K562 (cell line): ENCODE data around the gene ABCC1.

ENCODE experiments used
- CREB1 ChIP-seq, 2 experiments: sonication (generic) in 1 of 2; formaldehyde crosslinking in 1 of 2; IDR thresholded peaks; 2 replicates each; pipeline versions ENCODE4 v1.6.1 to v1.8.0; 2012 to 2022; ENCODE audit warnings: inconsistent platforms in 1 of 2, mild to moderate bottlenecking in 1 of 2, missing genetic modification reagents in 1 of 2, moderate library complexity in 1 of 2
- CTCF ChIP-seq, 3 experiments: IDR thresholded peaks in 2 of 3; conservative IDR thresholded peaks in 1 of 3; 2 replicates each; pipeline ENCODE4 v1.5.1; 2011 to 2012; ENCODE audit warnings: low read length in 3 of 3, mild to moderate bottlenecking in 3 of 3, control low read depth in 2 of 3, improper control_type of control experiment in 1 of 3, inconsistent platforms in 1 of 3, low read depth in 1 of 3, mixed read lengths in 1 of 3, moderate library complexity in 1 of 3; ENCODE audit not compliant: insufficient read depth in 2 of 3
- E2F6 ChIP-seq, 2 experiments: IDR thresholded peaks; 2 replicates each; pipeline ENCODE4 v1.6.1; 2011; ENCODE audit warnings: borderline replicate concordance in 1 of 2, control low read depth in 1 of 2, low read depth in 1 of 2, low read length in 1 of 2, mild to moderate bottlenecking in 1 of 2, mixed read lengths in 1 of 2, moderate library complexity in 1 of 2; ENCODE audit not compliant: insufficient read depth in 1 of 2, insufficient read length in 1 of 2, poor library complexity in 1 of 2, severe bottlenecking in 1 of 2; ENCODE audit errors: extremely low read depth in 1 of 2
- HDAC6 ChIP-seq: IDR thresholded peaks from 2 replicates; pipeline ENCODE4 v1.6.1; 2012; ENCODE audit warnings: low read depth, mild to moderate bottlenecking, control low read depth, inconsistent platforms, low read length, moderate library complexity
- HDGF ChIP-seq: fragments of 450-650 bp; IDR thresholded peaks from 2 replicates; pipeline ENCODE4 v1.6.1; 2016
- KLF16 ChIP-seq: IDR thresholded peaks from 2 replicates; pipeline ENCODE4 v1.6.1; 2016; ENCODE audit warnings: antibody characterized with exemption
- POLR3G ChIP-seq: IDR thresholded peaks from 2 replicates; pipeline ENCODE4 v1.6.1; 2011; ENCODE audit not compliant: insufficient read length, insufficient replicate concordance; ENCODE audit errors: extremely low read depth
- RAD21 ChIP-seq, 2 experiments: fragments of 250-450 bp in 1 of 2; fragments of 450-650 bp in 1 of 2; sonication (Bioruptor Pico) in 1 of 2; formaldehyde crosslinking in 1 of 2; IDR thresholded peaks in 1 of 2; conservative IDR thresholded peaks in 1 of 2; 2 replicates each; pipeline versions ENCODE4 v1.4.0 to v1.8.0; 2020 to 2022; ENCODE audit warnings: mild to moderate bottlenecking in 2 of 2, moderate library complexity in 1 of 2
- SMAD1 ChIP-seq: fragments of 150-350 bp; IDR thresholded peaks from 2 replicates; pipeline ENCODE4 v1.6.1; 2014; ENCODE audit warnings: low read length, low read depth; ENCODE audit not compliant: partially characterized antibody
- STAT5A ChIP-seq: IDR thresholded peaks from 2 replicates; pipeline ENCODE4 v1.6.1; 2012; ENCODE audit warnings: low read length, inconsistent platforms, borderline replicate concordance
- ZNF146 ChIP-seq: IDR thresholded peaks from one replicate; pipeline ENCODE4 v1.6.1; 2018; ENCODE audit warnings: missing compliant biosample characterization; ENCODE audit not compliant: unreplicated experiment
- TF ChIP-seq, protein P1 (sequence below): fragments of 250-450 bp; sonication (Bioruptor Pico); IDR thresholded peaks from 2 replicates; pipeline ENCODE4 v1.5.0; 2021

DNA sequence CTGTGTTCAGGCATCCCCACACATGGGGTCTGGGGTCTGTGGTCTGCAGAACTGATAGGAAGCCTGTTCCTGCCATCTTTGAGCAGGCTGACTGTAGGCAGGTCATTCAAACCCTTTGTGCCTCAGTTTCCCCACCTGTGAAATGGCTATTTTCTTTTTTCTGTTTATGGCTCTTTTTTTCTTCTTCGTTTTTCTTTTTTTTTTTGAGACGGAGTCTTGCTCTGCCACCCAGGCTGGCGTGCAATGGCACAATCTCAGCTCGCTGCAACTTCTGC lies 201.4 kb downstream of the ABCC1 start:
- TF ChIP-seq CTCF (IDR thresholded peaks at IDR 0.05 in 2 of 3, conservative IDR thresholded peaks at IDR 0.05 in 1 of 3; ENCODE audit: insufficient read depth in 2 of 3, low read depth in 1 of 3, low read length in 3 of 3) (no peak), KLF16 (no peak), HDAC6 (no peak), ZNF146 (CRISPR knock-in tag) (no peak), POLR3G (no peak), STAT5A (no peak), RAD21 (CRISPR knock-in tag; conservative IDR thresholded peaks at IDR 0.05 in 1 of 2, IDR thresholded peaks at IDR 0.05 in 1 of 2) (no peak), HDGF (no peak), CREB1 (IDR thresholded peaks at IDR 0.05) (no peak), CREB1 (CRISPR knock-in tag; IDR thresholded peaks at IDR 0.05) (no peak), SMAD1 (no peak), E2F6 (IDR thresholded peaks at IDR 0.05; ENCODE audit: borderline replicate concordance in 1 of 2, extremely low read depth in 1 of 2, insufficient read depth in 1 of 2, insufficient read length in 1 of 2, low read depth in 1 of 2, low read length in 1 of 2, poor library complexity in 1 of 2, severe bottlenecking in 1 of 2) (no peak)
- TF ChIP-seq, protein P1, sequence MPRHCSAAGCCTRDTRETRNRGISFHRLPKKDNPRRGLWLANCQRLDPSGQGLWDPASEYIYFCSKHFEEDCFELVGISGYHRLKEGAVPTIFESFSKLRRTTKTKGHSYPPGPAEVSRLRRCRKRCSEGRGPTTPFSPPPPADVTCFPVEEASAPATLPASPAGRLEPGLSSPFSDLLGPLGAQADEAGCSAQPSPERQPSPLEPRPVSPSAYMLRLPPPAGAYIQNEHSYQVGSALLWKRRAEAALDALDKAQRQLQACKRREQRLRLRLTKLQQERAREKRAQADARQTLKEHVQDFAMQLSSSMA (CRISPR knock-in tag), result no peak
